Measurements from ENCODE around the gene NIT2. TPM values are rescaled to one million over a fixed set of nuclear protein-coding genes. Genes with fewer than 3 reads are reported as not detected.

Gene NIT2
- polyA plus RNA-seq, 3 donors = 15.1 to 30.5 (median 24.6) TPM

- H3K4me3 Mint-ChIP-seq = no peak overlapping the region
- Histone ChIP-seq H4K20me1 (ENCODE audit: insufficient read depth, low read length) (peaks cover 2% of the 10 kb centered on the region), H3K27me3 (ENCODE audit: control insufficient read depth in 2 of 2, insufficient read depth in 2 of 2, low read length in 2 of 2) (no peaks in the 10 kb centered on the region), H3K4me1 (ENCODE audit: control insufficient read depth in 1 of 2, insufficient read depth in 2 of 2, low read length in 2 of 2) (peaks cover 24% of the 10 kb centered on the region in 2 donors), H3K4me3 (replicated peaks in 1 of 3; ENCODE audit: low read depth in 2 of 3, low read length in 3 of 3) (no peak overlapping the region), H3K27ac (ENCODE audit: low read depth in 1 of 2, low read length in 2 of 2) (no peak overlapping the region), H3K79me2 (ENCODE audit: insufficient read depth, low read length) (peaks cover 25% of the 10 kb centered on the region), H3K4me2 (replicated peaks; ENCODE audit: extremely low read depth, low read length, poor library complexity, severe bottlenecking) (no peak overlapping the region), H2AFZ (ENCODE audit: insufficient read depth, low read depth, low read length, poor library complexity, severe bottlenecking) (no peak overlapping the region), H3K9ac (ENCODE audit: insufficient read depth, low read length, poor library complexity, severe bottlenecking) (no peak overlapping the region), H3K36me3 (replicated peaks in 1 of 2; ENCODE audit: control insufficient read depth in 1 of 2, insufficient read depth in 2 of 2, low read length in 2 of 2) (no peaks in the 10 kb centered on the region), H3K9me3 (replicated peaks in 1 of 2; ENCODE audit: control insufficient read depth in 1 of 2, insufficient read depth in 1 of 2, low read length in 2 of 2) (peaks cover 10 to 15% of the 10 kb centered on the region in 2 donors)
- no peak overlapping the region for H3K27ac Mint-ChIP-seq
- H3K4me1 Mint-ChIP-seq = peaks cover 28% of the 10 kb centered on the region
- peaks cover 0 to 2% (median 0%) of the 10 kb centered on the region in 3 donors for H3K27me3 Mint-ChIP-seq (ENCODE audit: low read depth in 3 of 3)
- no CpG with 5 or more reads among the region's 1 CpG for WGBS (ENCODE audit: insufficient coverage)
- no peak for DNase-seq
- H3K36me3 Mint-ChIP-seq = peaks cover 0 to 9% of the 10 kb centered on the region in 2 donors
- TF ChIP-seq, protein P1, sequence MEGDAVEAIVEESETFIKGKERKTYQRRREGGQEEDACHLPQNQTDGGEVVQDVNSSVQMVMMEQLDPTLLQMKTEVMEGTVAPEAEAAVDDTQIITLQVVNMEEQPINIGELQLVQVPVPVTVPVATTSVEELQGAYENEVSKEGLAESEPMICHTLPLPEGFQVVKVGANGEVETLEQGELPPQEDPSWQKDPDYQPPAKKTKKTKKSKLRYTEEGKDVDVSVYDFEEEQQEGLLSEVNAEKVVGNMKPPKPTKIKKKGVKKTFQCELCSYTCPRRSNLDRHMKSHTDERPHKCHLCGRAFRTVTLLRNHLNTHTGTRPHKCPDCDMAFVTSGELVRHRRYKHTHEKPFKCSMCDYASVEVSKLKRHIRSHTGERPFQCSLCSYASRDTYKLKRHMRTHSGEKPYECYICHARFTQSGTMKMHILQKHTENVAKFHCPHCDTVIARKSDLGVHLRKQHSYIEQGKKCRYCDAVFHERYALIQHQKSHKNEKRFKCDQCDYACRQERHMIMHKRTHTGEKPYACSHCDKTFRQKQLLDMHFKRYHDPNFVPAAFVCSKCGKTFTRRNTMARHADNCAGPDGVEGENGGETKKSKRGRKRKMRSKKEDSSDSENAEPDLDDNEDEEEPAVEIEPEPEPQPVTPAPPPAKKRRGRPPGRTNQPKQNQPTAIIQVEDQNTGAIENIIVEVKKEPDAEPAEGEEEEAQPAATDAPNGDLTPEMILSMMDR (IDR thresholded peaks at IDR 0.05) = no peak
- peaks cover 9 to 25% (median 13%) of the 10 kb centered on the region in 7 donors for H3K9me3 Mint-ChIP-seq
- intact Hi-C loops (cut with micrococcal nuclease) = loop anchor here (5.0 kb wide), 2 partner anchors 142 to 308 kb away; partner anchors contain the start of gene TBC1D23 (in 1 of the 2)
Measured at GRCh38 chr3:100404250-100404548, 69.6 kb downstream of the NIT2 start.

- TF ChIP-seq, protein P1 (IDR thresholded peaks at IDR 0.05) = no peak
- Histone ChIP-seq H3K4me2 (replicated peaks; ENCODE audit: extremely low read depth, low read length, poor library complexity, severe bottlenecking) (no peak overlapping the region), H3K27ac (ENCODE audit: low read depth in 1 of 2, low read length in 2 of 2) (no peak overlapping the region), H3K4me3 (replicated peaks in 1 of 3; ENCODE audit: low read depth in 2 of 3, low read length in 3 of 3) (no peak overlapping the region), H2AFZ (ENCODE audit: insufficient read depth, low read depth, low read length, poor library complexity, severe bottlenecking) (no peak overlapping the region), H3K27me3 (ENCODE audit: control insufficient read depth in 2 of 2, insufficient read depth in 2 of 2, low read length in 2 of 2) (no peaks in the 10 kb centered on the region), H3K79me2 (ENCODE audit: insufficient read depth, low read length) (peaks cover 10% of the 10 kb centered on the region), H3K4me1 (ENCODE audit: control insufficient read depth in 1 of 2, insufficient read depth in 2 of 2, low read length in 2 of 2) (peaks cover 3 to 6% of the 10 kb centered on the region in 2 donors), H4K20me1 (ENCODE audit: insufficient read depth, low read length) (no peaks in the 10 kb centered on the region), H3K9ac (ENCODE audit: insufficient read depth, low read length, poor library complexity, severe bottlenecking) (no peak overlapping the region), H3K9me3 (replicated peaks in 1 of 2; ENCODE audit: control insufficient read depth in 1 of 2, insufficient read depth in 1 of 2, low read length in 2 of 2) (peaks cover 10 to 15% of the 10 kb centered on the region in 2 donors), H3K36me3 (replicated peaks in 1 of 2; ENCODE audit: control insufficient read depth in 1 of 2, insufficient read depth in 2 of 2, low read length in 2 of 2) (no peaks in the 10 kb centered on the region)
- no peaks in the 10 kb centered on the region for H3K27me3 Mint-ChIP-seq (ENCODE audit: low read depth in 3 of 3)
- no peak overlapping the region for H3K4me3 Mint-ChIP-seq
- no peak overlapping the region for H3K27ac Mint-ChIP-seq
- H3K9me3 Mint-ChIP-seq = peaks cover 13 to 31% (median 16%) of the 10 kb centered on the region in 7 donors
- intact Hi-C loops (cut with micrococcal nuclease) = no loop called here
- WGBS (ENCODE audit: insufficient coverage) = no CpG with 5 or more reads among the region's 2 CpGs
- H3K4me1 Mint-ChIP-seq = peaks cover 12% of the 10 kb centered on the region
- no peak for DNase-seq
- H3K36me3 Mint-ChIP-seq = peaks cover 0 to 9% of the 10 kb centered on the region in 2 donors
Measured at GRCh38 chr3:100407164-100407563, 72.6 kb downstream of the NIT2 start.
